GM23338 (cell line): ENCODE data around the gene MUC5B. TPM values are rescaled to one million over a fixed set of nuclear protein-coding genes. Genes with fewer than 3 reads are reported as not detected.

Experiments
- ATAC-seq: fragments of 200-7000 bp; cut with Tn5 transposase; 3 replicates; pipeline ENCODE4 v1.9.1; 2020
- DNase-seq: peaks from one replicate; pipeline ENCODE4 v3.0.0-alpha.2; 2015; ENCODE audit warnings: low spot score
- H2AFZ ChIP-seq: fragments of 200-600 bp; sonication (generic); 2 replicates; pipeline ENCODE4 v1.8.0; 2016; ENCODE audit warnings: antibody characterized with exemption, mild to moderate bottlenecking, moderate library complexity
- H3F3A ChIP-seq: fragments of 200-600 bp; sonication (generic); replicated peaks from 2 replicates; pipeline ENCODE4 v1.8.0; 2017; ENCODE audit warnings: antibody characterized with exemption, mixed run types, low read depth
- H3K27ac ChIP-seq: fragments of 200-600 bp; sonication (generic); 2 replicates; pipeline ENCODE4 v1.6.1; 2016; ENCODE audit warnings: low read depth
- H3K27me3 ChIP-seq: fragments of 200-600 bp; sonication (generic); 2 replicates; pipeline ENCODE4 v1.8.0; 2016; ENCODE audit warnings: mild to moderate bottlenecking, mixed run types, moderate library complexity; ENCODE audit not compliant: insufficient read depth
- H3K36me3 ChIP-seq: fragments of 200-600 bp; sonication (generic); 2 replicates; pipeline ENCODE4 v1.8.0; 2016; ENCODE audit warnings: mild to moderate bottlenecking; ENCODE audit not compliant: insufficient read depth
- H3K4me1 ChIP-seq: fragments of 200-600 bp; sonication (generic); 2 replicates; pipeline ENCODE4 v1.8.0; 2016; ENCODE audit warnings: mild to moderate bottlenecking, moderate library complexity; ENCODE audit not compliant: insufficient read depth
- H3K4me2 ChIP-seq: fragments of 200-600 bp; sonication (generic); 2 replicates; pipeline ENCODE4 v1.7.1; 2017; ENCODE audit warnings: mixed run types
- H3K4me3 ChIP-seq: fragments of 200-600 bp; sonication (generic); 2 replicates; pipeline ENCODE4 v1.6.1; 2016; ENCODE audit warnings: mixed run types
- H3K79me2 ChIP-seq: fragments of 200-600 bp; sonication (generic); replicated peaks from 2 replicates; pipeline ENCODE4 v1.8.0; 2017; ENCODE audit warnings: mild to moderate bottlenecking; ENCODE audit not compliant: insufficient read depth
- H3K9me2 ChIP-seq: fragments of 200-600 bp; sonication (generic); 2 replicates; pipeline ENCODE4 v1.8.0; 2017; ENCODE audit not compliant: insufficient read depth
- H4K20me1 ChIP-seq: fragments of 200-600 bp; sonication (generic); replicated peaks from 2 replicates; pipeline ENCODE4 v1.8.0; 2017; ENCODE audit warnings: mild to moderate bottlenecking; ENCODE audit not compliant: insufficient read depth
- H3K27ac Mint-ChIP-seq: 2 replicates; pipeline ENCODE4 v1.8.0; 2020; ENCODE audit warnings: inconsistent platforms, mild to moderate bottlenecking, moderate library complexity, mixed read lengths
- H3K27me3 Mint-ChIP-seq: 3 replicates; pipeline ENCODE4 v1.8.0; 2022; ENCODE audit warnings: low read depth, mild to moderate bottlenecking, moderate library complexity, mixed read lengths, inconsistent platforms; ENCODE audit not compliant: insufficient read depth, poor library complexity
- H3K36me3 Mint-ChIP-seq: 3 replicates; pipeline ENCODE4 v1.8.0; 2021; ENCODE audit warnings: low read depth, mild to moderate bottlenecking, inconsistent platforms, moderate library complexity, mixed read lengths
- H3K4me1 Mint-ChIP-seq: 3 replicates; pipeline ENCODE4 v1.8.0; 2020; ENCODE audit warnings: mild to moderate bottlenecking, inconsistent platforms, mixed read lengths
- H3K4me3 Mint-ChIP-seq: 3 replicates; pipeline ENCODE4 v1.8.0; 2021; ENCODE audit warnings: moderate library complexity, mild to moderate bottlenecking, inconsistent platforms, mixed read lengths
- H3K9me3 Mint-ChIP-seq: 3 replicates; pipeline ENCODE4 v1.8.0; 2020; ENCODE audit warnings: moderate library complexity, mild to moderate bottlenecking, inconsistent platforms, mixed read lengths
- CREB1 ChIP-seq: fragments of 250-450 bp; sonication (Bioruptor Pico); IDR thresholded peaks from 2 replicates; pipeline ENCODE4 v1.5.0; 2020; ENCODE audit warnings: low read depth, mild to moderate bottlenecking, moderate library complexity
- EZH2 ChIP-seq: fragments of 200-600 bp; sonication (generic); IDR thresholded peaks from one replicate; pipeline ENCODE4 v1.8.0; 2017; ENCODE audit warnings: antibody characterized with exemption, mild to moderate bottlenecking, low read depth; ENCODE audit not compliant: unreplicated experiment
- EZH2phosphoT487 ChIP-seq: fragments of 200-600 bp; sonication (generic); IDR thresholded peaks from one replicate; pipeline ENCODE4 v1.8.1; 2018; ENCODE audit warnings: antibody characterized with exemption; ENCODE audit not compliant: unreplicated experiment
- JUNB ChIP-seq: IDR thresholded peaks from one replicate; pipeline ENCODE4 v1.6.1; 2016; ENCODE audit warnings: antibody characterized with exemption; ENCODE audit not compliant: unreplicated experiment
- NANOG ChIP-seq: IDR thresholded peaks from 2 replicates; pipeline ENCODE4 v1.6.1; 2016; ENCODE audit warnings: antibody characterized with exemption, borderline replicate concordance
- POLR2AphosphoS5 ChIP-seq: IDR thresholded peaks from 2 replicates; pipeline ENCODE4 v1.6.1; 2016; ENCODE audit warnings: antibody characterized with exemption, low read depth
- STAT1 ChIP-seq: IDR thresholded peaks from one replicate; pipeline ENCODE4 v1.6.1; 2016; ENCODE audit warnings: antibody characterized with exemption; ENCODE audit not compliant: unreplicated experiment
- ZNF114 ChIP-seq: fragments of 250-450 bp; sonication (Bioruptor Pico); IDR thresholded peaks from 2 replicates; pipeline ENCODE4 v1.5.0; 2020; ENCODE audit warnings: mild to moderate bottlenecking, moderate library complexity
- ZNF331 ChIP-seq: fragments of 250-450 bp; sonication (Bioruptor Pico); IDR thresholded peaks from 2 replicates; pipeline ENCODE4 v1.5.0; 2020; ENCODE audit warnings: low read depth, mild to moderate bottlenecking, moderate library complexity
- polyA plus RNA-seq: library from polyadenylated mRNA; unstranded; fragments of >200 nt; fragmentation: Nextera tagmentation; extraction: Ambion mirVana; gene quantifications from 2 replicates; pipeline ENCODE4 v1.2.1, GENCODE V29; 2016
- total RNA-seq: library from RNA; depleted of rRNA; stranded (reverse); fragments of >200 nt; shearing (Covaris generic); gene quantifications from 2 replicates; pipeline ENCODE4 v1.2.3, GENCODE V29; 2014
- TF ChIP-seq, protein P1 (sequence below), 2 experiments: fragments of 200-600 bp in 1 of 2; sonication (generic) in 1 of 2; conservative IDR thresholded peaks; 2 replicates each; pipeline versions ENCODE4 v1.5.1 to v1.6.1; 2016 to 2017; ENCODE audit warnings: antibody characterized with exemption in 2 of 2, low read depth in 2 of 2, mild to moderate bottlenecking in 2 of 2, moderate library complexity in 1 of 2
- TF ChIP-seq, protein P2 (sequence below): IDR thresholded peaks from 2 replicates; pipeline ENCODE4 v1.6.1; 2016; ENCODE audit warnings: antibody characterized with exemption
- TF ChIP-seq, protein P3 (sequence below): IDR thresholded peaks from one replicate; pipeline ENCODE4 v1.6.1; 2018; ENCODE audit warnings: antibody characterized with exemption; ENCODE audit not compliant: unreplicated experiment
- TF ChIP-seq, protein P4 (sequence below): fragments of 250-450 bp; sonication (Bioruptor Pico); IDR thresholded peaks from 2 replicates; pipeline ENCODE4 v1.5.0; 2020; ENCODE audit warnings: mild to moderate bottlenecking, moderate library complexity

Gene MUC5B
- total and polyA plus RNA-seq, 2 experiments from 2014 or later: 0.18 to 0.90 TPM

DNA sequence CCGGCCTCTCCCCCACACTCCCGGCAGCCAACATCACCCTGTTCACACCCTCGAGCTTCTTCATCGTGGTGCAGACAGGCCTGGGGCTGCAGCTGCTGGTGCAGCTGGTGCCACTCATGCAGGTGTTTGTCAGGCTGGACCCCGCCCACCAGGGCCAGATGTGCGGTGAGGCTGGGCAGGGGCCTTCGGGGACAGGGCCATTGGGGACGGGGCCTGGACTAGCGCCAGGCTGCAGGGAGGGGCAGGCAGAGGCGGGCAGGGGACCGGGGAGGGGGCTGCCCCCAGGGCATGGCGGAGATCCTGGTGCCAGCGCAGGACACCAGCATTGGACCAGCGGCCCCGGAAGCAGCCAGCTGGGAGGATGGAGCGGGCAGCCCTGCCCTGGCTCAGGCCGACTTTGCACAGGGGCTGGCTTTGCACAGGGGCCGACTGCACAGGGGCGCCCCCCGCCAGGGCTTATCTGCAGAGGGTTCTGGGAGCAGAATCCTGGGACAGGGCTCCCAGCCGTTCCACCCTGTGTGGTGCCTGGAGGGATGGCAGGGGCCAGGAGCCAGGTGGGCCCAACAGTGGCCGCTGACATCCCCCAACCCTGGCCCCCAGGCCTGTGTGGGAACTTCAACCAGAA is 8.6 kb downstream of the MUC5B start:
- Histone ChIP-seq H3K79me2 (no peaks in the 10 kb centered on the region), H3K27me3 (no peaks in the 10 kb centered on the region), H3K36me3 (no peaks in the 10 kb centered on the region), H3K9me2 (no peaks in the 10 kb centered on the region), H3K4me2 (no peak overlapping the region), H3K4me1 (no peaks in the 10 kb centered on the region), H2AFZ (no peak overlapping the region), H3K27ac (no peak overlapping the region), H3K4me3 (no peak overlapping the region), H4K20me1 (no peaks in the 10 kb centered on the region), H3F3A (no peaks in the 10 kb centered on the region)
- H3K4me1 Mint-ChIP-seq: no peaks in the 10 kb centered on the region
- no peaks in the 10 kb centered on the region for H3K27me3 Mint-ChIP-seq
- DNase-seq (no peak), ATAC-seq (no peak)
- TF ChIP-seq ZNF114 (CRISPR knock-in tag) (no peak), EZH2 (no peak), JUNB (no peak), STAT1 (no peak), ZNF331 (CRISPR knock-in tag) (no peak), CREB1 (CRISPR knock-in tag) (no peak), EZH2phosphoT487 (no peak), NANOG (no peak), POLR2AphosphoS5 (no peak)
- TF ChIP-seq, protein P1, sequence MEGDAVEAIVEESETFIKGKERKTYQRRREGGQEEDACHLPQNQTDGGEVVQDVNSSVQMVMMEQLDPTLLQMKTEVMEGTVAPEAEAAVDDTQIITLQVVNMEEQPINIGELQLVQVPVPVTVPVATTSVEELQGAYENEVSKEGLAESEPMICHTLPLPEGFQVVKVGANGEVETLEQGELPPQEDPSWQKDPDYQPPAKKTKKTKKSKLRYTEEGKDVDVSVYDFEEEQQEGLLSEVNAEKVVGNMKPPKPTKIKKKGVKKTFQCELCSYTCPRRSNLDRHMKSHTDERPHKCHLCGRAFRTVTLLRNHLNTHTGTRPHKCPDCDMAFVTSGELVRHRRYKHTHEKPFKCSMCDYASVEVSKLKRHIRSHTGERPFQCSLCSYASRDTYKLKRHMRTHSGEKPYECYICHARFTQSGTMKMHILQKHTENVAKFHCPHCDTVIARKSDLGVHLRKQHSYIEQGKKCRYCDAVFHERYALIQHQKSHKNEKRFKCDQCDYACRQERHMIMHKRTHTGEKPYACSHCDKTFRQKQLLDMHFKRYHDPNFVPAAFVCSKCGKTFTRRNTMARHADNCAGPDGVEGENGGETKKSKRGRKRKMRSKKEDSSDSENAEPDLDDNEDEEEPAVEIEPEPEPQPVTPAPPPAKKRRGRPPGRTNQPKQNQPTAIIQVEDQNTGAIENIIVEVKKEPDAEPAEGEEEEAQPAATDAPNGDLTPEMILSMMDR (conservative IDR thresholded peaks at IDR 0.05; ENCODE audit: low read depth in 2 of 2): no peak
- TF ChIP-seq, protein P2, sequence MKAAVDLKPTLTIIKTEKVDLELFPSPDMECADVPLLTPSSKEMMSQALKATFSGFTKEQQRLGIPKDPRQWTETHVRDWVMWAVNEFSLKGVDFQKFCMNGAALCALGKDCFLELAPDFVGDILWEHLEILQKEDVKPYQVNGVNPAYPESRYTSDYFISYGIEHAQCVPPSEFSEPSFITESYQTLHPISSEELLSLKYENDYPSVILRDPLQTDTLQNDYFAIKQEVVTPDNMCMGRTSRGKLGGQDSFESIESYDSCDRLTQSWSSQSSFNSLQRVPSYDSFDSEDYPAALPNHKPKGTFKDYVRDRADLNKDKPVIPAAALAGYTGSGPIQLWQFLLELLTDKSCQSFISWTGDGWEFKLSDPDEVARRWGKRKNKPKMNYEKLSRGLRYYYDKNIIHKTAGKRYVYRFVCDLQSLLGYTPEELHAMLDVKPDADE: no peak
- TF ChIP-seq, protein P3, sequence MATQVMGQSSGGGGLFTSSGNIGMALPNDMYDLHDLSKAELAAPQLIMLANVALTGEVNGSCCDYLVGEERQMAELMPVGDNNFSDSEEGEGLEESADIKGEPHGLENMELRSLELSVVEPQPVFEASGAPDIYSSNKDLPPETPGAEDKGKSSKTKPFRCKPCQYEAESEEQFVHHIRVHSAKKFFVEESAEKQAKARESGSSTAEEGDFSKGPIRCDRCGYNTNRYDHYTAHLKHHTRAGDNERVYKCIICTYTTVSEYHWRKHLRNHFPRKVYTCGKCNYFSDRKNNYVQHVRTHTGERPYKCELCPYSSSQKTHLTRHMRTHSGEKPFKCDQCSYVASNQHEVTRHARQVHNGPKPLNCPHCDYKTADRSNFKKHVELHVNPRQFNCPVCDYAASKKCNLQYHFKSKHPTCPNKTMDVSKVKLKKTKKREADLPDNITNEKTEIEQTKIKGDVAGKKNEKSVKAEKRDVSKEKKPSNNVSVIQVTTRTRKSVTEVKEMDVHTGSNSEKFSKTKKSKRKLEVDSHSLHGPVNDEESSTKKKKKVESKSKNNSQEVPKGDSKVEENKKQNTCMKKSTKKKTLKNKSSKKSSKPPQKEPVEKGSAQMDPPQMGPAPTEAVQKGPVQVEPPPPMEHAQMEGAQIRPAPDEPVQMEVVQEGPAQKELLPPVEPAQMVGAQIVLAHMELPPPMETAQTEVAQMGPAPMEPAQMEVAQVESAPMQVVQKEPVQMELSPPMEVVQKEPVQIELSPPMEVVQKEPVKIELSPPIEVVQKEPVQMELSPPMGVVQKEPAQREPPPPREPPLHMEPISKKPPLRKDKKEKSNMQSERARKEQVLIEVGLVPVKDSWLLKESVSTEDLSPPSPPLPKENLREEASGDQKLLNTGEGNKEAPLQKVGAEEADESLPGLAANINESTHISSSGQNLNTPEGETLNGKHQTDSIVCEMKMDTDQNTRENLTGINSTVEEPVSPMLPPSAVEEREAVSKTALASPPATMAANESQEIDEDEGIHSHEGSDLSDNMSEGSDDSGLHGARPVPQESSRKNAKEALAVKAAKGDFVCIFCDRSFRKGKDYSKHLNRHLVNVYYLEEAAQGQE: no peak
- TF ChIP-seq, protein P4, sequence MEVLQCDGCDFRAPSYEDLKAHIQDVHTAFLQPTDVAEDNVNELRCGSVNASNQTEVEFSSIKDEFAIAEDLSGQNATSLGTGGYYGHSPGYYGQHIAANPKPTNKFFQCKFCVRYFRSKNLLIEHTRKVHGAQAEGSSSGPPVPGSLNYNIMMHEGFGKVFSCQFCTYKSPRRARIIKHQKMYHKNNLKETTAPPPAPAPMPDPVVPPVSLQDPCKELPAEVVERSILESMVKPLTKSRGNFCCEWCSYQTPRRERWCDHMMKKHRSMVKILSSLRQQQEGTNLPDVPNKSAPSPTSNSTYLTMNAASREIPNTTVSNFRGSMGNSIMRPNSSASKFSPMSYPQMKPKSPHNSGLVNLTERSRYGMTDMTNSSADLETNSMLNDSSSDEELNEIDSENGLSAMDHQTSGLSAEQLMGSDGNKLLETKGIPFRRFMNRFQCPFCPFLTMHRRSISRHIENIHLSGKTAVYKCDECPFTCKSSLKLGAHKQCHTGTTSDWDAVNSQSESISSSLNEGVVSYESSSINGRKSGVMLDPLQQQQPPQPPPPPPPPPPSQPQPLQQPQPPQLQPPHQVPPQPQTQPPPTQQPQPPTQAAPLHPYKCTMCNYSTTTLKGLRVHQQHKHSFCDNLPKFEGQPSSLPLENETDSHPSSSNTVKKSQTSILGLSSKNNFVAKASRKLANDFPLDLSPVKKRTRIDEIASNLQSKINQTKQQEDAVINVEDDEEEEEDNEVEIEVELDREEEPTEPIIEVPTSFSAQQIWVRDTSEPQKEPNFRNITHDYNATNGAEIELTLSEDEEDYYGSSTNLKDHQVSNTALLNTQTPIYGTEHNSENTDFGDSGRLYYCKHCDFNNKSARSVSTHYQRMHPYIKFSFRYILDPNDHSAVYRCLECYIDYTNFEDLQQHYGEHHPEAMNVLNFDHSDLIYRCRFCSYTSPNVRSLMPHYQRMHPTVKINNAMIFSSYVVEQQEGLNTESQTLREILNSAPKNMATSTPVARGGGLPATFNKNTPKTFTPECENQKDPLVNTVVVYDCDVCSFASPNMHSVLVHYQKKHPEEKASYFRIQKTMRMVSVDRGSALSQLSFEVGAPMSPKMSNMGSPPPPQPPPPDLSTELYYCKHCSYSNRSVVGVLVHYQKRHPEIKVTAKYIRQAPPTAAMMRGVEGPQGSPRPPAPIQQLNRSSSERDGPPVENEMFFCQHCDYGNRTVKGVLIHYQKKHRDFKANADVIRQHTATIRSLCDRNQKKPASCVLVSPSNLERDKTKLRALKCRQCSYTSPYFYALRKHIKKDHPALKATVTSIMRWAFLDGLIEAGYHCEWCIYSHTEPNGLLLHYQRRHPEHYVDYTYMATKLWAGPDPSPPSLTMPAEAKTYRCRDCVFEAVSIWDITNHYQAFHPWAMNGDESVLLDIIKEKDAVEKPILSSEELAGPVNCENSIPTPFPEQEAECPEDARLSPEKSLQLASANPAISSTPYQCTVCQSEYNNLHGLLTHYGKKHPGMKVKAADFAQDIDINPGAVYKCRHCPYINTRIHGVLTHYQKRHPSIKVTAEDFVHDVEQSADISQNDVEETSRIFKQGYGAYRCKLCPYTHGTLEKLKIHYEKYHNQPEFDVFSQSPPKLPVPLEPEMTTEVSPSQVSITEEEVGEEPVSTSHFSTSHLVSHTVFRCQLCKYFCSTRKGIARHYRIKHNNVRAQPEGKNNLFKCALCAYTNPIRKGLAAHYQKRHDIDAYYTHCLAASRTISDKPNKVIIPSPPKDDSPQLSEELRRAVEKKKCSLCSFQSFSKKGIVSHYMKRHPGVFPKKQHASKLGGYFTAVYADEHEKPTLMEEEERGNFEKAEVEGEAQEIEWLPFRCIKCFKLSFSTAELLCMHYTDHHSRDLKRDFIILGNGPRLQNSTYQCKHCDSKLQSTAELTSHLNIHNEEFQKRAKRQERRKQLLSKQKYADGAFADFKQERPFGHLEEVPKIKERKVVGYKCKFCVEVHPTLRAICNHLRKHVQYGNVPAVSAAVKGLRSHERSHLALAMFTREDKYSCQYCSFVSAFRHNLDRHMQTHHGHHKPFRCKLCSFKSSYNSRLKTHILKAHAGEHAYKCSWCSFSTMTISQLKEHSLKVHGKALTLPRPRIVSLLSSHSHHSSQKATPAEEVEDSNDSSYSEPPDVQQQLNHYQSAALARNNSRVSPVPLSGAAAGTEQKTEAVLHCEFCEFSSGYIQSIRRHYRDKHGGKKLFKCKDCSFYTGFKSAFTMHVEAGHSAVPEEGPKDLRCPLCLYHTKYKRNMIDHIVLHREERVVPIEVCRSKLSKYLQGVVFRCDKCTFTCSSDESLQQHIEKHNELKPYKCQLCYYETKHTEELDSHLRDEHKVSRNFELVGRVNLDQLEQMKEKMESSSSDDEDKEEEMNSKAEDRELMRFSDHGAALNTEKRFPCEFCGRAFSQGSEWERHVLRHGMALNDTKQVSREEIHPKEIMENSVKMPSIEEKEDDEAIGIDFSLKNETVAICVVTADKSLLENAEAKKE (CRISPR knock-in tag): no peak
- H3K4me3 Mint-ChIP-seq: no peak overlapping the region
- H3K36me3 Mint-ChIP-seq: no peaks in the 10 kb centered on the region
- no peak overlapping the region for H3K27ac Mint-ChIP-seq
- no peaks in the 10 kb centered on the region for H3K9me3 Mint-ChIP-seq
